GF-D8 (cell line): ENCODE results near the gene CRYGS.
"Not testable (repeated sequence)": the region's sequence is repeated elsewhere in the genome, so short reads cannot be mapped to it uniquely, and the experiment has no call there.

Source experiments
- DNase-seq: peaks from one replicate; lab custom pipeline; 2025; lab: John Stamatoyannopoulos, UW

CRYGS gene

GRCh38 chr3:186519021-186519658, 25.0 kb downstream of the CRYGS start:
- DNase-seq = peak; percentile 81

- no peak for DNase-seq
These were observed 27.0 kb downstream of the CRYGS start for GRCh38 chr3:186517218-186517617.

DNA sequence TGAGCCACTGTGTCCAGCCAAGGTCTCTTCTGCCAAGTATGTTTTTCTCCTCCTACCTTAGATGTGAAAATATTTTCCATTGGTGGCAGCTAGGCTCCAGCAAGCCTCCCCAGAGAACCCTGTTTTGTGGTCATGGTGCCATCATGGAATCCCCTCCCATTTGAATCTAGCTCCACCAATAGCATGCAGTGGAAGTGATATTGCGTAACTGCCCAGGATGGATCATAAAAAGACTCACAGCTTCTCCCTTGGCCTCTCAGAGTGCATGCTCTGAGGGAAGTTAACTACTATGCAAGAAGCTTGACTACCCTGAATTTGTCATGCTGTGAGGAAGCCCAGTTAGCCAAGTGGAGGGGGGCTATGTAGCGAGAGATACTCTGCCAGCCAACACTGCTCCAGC, 27.5 kb downstream of the CRYGS start:
- peak; percentile 7 for DNase-seq

GRCh38 chr3:186515125-186515524, 29.1 kb downstream of the CRYGS start:
- DNase-seq = peak; percentile 87

- peak; percentile 13 for DNase-seq
These were observed 29.7 kb downstream of the CRYGS start for GRCh38 chr3:186514296-186515002.

DNA sequence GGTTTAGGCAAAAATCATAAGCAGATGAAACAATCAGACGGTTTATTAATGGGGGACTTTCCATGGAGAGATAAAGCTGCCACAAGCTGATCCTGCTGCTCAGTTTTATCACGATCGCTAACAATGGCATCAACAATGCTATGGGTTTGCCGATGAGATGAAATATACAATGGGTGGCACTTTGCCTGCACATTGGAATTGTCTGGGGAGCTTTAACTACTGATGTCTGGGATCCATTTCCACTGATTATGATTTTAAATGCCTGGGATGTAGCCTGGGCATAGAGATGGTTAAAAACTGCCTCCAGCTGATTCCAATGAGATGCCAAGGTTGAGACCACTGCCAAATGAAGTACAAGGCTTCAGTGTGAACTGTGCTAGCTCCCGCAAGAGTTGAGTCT, 30.8 kb downstream of the CRYGS start:
- no peak for DNase-seq

- no peak for DNase-seq
These were observed 31.4 kb downstream of the CRYGS start for GRCh38 chr3:186512570-186513302.

DNA sequence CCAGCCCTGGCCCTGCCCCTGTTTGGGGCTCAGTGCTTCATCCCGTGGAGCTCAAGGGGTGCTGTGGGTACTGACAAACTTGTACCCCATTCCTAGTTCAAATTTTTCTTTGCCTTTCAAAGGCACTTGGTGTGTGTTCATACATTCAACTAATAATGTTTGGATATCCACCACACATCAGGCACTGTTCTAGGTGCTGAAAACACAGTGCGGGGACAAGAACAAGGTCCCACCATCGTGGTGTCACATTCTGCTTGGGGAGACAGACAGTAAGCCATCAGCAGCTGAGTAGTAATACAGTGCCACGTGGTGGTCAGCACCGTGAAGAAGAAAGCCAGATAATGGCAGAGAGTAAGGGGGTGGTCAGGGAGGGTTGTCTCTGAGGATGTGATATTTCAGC, 32.5 kb downstream of the CRYGS start:
- DNase-seq = no peak

- DNase-seq = no peak
These were observed 32.9 kb downstream of the CRYGS start for GRCh38 chr3:186511245-186511644.

GRCh38 chr3:186510374-186511079, 33.7 kb downstream of the CRYGS start:
- DNase-seq = no peak

- DNase-seq = peak; percentile 4
These were observed 34.8 kb downstream of the CRYGS start for GRCh38 chr3:186509423-186509822.

- no peak for DNase-seq
These were observed 37.3 kb downstream of the CRYGS start for GRCh38 chr3:186506857-186507256.

- DNase-seq = no peak
These were observed 37.9 kb downstream of the CRYGS start for GRCh38 chr3:186506191-186506739.

GRCh38 chr3:186502966-186503712, 41.0 kb downstream of the CRYGS start:
- DNase-seq = no peak

- DNase-seq = no peak
These were observed 41.8 kb downstream of the CRYGS start for GRCh38 chr3:186502138-186502948.

GRCh38 chr3:186499949-186500348, 44.2 kb downstream of the CRYGS start:
- not testable (repeated sequence) for DNase-seq

- DNase-seq = not testable (repeated sequence)
These were observed 46.2 kb downstream of the CRYGS start for GRCh38 chr3:186498022-186498421.

GRCh38 chr3:186497608-186498007, 46.6 kb downstream of the CRYGS start:
- no peak for DNase-seq

GRCh38 chr3:186496635-186497034, 47.5 kb downstream of the CRYGS start:
- DNase-seq = no peak

DNA sequence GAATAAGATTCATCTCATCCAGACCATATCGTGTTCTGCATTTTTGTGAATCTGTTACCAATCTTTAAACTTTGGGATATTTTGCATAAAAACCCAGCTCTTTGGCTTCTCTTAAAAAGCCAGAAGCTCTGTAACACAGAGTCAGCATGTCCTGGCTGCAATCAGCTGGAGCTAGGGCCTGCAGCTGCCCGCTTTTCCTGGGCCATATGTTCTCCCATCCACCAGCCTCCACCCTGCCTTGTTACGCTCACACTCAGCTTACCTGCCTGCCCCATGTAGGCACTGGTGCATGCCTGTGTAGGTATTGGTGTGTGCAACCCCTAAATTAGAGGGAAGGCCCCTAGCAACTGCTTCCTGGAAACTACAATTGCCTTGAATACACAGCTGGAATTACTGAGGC, 48.2 kb downstream of the CRYGS start:
- no peak for DNase-seq
